Subcutaneous adipose tissue (tissue), 4 donors: Measurements from ENCODE around the gene BCAN. TPM values are rescaled to one million over a fixed set of nuclear protein-coding genes. Genes with fewer than 3 reads are reported as not detected.

Experiments used
- total RNA-seq, 4 donors: library from RNA; depleted of rRNA; stranded (reverse); fragments of >200 nt; gene quantifications; one replicate each; pipeline ENCODE4 v1.1.0, GENCODE V29; 2016
- TF ChIP-seq, protein P1 (sequence below): fragments of 450-650 bp; IDR thresholded peaks from one replicate; pipeline ENCODE4 v1.5.1; 2016; ENCODE audit warnings: low read depth, mild to moderate bottlenecking, control low read depth, antibody characterized with exemption, moderate library complexity

BCAN gene
- total RNA-seq, 4 donors from 2014 or later, result not detected

DNA sequence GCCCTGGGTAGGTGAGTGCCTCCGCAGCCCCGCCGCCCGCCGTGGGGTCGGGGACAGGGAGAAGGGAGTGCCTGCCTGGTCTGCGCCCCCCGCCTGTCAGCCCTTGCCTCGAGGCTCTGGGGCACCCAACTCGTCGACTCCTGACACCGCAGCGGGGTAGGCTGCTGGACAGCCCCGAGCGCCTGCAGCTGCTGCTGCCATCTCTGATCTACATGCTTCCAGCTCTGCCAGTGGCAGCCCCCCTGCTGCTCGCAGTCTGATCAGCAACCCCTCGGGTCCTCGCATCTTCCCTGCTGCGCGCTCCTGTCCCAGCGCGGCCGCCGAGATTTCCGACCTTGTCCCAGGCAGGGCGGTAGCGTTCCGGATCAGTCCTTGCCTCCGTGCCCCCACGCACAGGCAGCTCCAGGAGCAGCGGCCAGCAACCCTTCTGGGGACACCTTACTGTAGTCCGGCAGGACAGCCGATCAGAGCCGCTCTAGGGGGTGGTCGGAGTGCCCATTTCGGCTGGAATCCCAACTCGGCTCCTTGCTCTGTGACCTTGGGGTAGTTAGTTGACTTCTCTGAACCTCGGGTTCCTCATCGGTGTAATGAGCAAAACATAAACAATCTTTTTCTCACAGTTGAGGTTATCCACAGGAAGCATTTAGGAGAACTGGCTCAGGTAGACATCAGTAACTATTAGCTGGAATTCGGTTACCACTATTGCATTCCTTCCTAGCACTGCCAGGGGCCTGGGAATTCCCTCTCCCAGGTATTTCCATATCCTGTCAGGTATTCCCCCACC is 540 bp downstream of the BCAN start:
- TF ChIP-seq, protein P1, sequence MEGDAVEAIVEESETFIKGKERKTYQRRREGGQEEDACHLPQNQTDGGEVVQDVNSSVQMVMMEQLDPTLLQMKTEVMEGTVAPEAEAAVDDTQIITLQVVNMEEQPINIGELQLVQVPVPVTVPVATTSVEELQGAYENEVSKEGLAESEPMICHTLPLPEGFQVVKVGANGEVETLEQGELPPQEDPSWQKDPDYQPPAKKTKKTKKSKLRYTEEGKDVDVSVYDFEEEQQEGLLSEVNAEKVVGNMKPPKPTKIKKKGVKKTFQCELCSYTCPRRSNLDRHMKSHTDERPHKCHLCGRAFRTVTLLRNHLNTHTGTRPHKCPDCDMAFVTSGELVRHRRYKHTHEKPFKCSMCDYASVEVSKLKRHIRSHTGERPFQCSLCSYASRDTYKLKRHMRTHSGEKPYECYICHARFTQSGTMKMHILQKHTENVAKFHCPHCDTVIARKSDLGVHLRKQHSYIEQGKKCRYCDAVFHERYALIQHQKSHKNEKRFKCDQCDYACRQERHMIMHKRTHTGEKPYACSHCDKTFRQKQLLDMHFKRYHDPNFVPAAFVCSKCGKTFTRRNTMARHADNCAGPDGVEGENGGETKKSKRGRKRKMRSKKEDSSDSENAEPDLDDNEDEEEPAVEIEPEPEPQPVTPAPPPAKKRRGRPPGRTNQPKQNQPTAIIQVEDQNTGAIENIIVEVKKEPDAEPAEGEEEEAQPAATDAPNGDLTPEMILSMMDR, result no peak

DNA sequence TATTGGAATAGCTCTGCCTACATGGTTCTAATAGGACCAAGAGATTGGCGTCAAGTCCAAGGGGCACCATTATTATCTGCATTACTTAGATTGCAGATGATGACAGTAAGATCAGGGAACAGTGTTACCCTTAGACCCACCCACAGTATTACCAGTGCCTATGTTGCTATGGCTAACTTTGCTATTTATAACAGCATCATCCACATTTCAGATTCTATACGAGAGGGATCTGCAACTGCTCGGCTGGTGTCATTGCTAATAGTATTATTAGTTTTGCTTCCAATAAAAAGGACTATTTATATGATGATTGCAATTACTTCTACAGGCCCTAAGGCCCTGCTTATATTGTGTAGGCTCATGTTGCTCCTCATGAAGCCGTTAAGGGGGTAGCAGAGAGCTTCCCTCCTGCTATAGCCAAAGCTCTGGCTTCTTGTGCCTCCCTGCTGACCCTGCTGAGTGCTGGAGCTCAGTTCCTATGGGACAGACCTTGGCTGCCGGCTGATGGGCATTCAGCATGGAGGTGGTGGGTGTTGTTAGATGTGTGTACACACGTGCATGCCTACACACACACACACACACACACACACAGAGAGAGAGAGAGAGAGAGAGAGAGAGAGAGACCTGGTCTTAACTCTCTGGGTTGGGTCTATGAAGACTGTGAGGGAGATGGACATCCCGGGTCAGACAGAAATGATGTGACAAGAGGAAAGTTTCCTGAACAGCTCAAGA is 1.3 kb downstream of the BCAN start:
- TF ChIP-seq, protein P1, result no peak

- TF ChIP-seq, protein P1, result no peak
Measured at GRCh38 chr1:156643778-156644092, 1.8 kb downstream of the BCAN start.

DNA sequence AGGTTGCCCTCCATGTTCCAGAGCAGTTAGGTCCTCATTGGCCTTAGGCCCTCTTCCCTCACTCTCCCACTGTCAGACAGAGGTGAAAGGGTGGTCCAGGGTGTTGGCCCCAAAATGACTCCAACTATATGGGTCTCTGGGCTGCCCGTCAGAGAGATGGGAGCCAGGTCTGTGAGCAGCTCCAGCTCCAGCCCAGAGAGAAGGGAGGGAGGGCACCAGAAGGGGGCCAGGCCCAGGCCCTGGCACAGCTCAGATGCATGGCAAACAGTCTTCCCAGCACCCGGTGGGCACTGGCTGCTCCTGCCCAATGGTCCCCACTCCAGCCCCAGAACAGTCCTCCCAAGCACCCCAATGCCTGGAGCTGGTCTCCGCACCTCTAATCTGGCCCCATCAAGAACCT is 2.2 kb downstream of the BCAN start:
- TF ChIP-seq, protein P1, result no peak

DNA sequence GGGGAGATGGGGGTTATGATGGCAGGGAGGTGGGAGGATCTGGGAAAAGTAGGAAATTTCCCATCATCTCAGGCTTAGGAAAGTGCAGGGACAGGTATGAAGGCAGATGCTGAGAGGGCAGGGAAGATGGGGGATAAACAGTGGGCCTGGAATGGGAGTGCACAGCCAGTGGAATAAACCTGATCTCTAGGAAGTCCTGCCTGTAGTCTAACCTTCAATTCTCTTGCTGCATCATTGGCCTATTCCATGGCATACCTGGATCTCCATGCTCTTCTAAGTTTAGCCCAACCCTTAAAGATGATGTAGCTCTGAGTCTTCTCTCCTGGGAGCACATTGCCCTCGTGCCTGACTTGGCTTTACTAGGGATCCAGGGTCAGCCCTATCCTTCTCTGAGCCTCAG is 2.7 kb downstream of the BCAN start:
- TF ChIP-seq, protein P1, result no peak

- TF ChIP-seq, protein P1, result no peak
Measured at GRCh38 chr1:156645056-156645455, 3.1 kb downstream of the BCAN start.

DNA sequence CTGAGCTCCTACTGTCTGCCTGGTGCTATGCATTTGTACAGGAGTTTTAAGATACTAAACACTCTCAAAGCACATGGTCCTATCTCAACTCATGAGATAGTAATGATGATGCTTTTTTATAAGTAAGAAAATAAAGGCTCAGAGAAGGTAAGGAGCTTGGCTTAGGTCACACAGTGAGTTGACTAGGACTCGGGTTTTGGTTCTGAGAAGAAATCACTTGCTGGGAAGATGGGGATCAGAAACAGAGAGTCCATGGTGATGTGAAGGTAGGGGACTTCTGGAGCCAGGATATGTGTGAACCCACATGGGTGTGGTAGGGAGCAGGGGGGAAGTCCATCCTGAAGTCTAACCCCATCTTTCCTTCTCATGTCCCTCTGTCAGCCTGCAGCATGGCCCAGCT is 3.7 kb downstream of the BCAN start:
- TF ChIP-seq, protein P1, result no peak
